Measurements from ENCODE around the gene HOXB3.

- no peak for TF ChIP-seq CTCF (IDR thresholded peaks at IDR 0.05)
- TF ChIP-seq POLR2A (IDR thresholded peaks at IDR 0.05): no peak
These were observed 38.8 kb upstream of the HOXB3 start for GRCh38 chr17:48628649-48629410.
